Renal pelvis (tissue), 4 donors: Measurements from ENCODE around the gene ETS1. TPM values are rescaled to one million over a fixed set of nuclear protein-coding genes. Genes with fewer than 3 reads are reported as not detected.

Experiments
- DNase-seq: peaks from one replicate; pipeline ENCODE4 v3.0.0-alpha.2; 2013
- polyA plus RNA-seq, 3 donors: library from polyadenylated mRNA; unstranded; fragments of 120-200 nt; gene quantifications; one replicate each; pipeline ENCODE4 v1.2.1, GENCODE V29; 2013; ENCODE audit not compliant: insufficient read length in 3 of 3

The ETS1 gene
- polyA plus RNA-seq, 3 donors = 64.4 to 68.6 (median 66.8) TPM

DNA sequence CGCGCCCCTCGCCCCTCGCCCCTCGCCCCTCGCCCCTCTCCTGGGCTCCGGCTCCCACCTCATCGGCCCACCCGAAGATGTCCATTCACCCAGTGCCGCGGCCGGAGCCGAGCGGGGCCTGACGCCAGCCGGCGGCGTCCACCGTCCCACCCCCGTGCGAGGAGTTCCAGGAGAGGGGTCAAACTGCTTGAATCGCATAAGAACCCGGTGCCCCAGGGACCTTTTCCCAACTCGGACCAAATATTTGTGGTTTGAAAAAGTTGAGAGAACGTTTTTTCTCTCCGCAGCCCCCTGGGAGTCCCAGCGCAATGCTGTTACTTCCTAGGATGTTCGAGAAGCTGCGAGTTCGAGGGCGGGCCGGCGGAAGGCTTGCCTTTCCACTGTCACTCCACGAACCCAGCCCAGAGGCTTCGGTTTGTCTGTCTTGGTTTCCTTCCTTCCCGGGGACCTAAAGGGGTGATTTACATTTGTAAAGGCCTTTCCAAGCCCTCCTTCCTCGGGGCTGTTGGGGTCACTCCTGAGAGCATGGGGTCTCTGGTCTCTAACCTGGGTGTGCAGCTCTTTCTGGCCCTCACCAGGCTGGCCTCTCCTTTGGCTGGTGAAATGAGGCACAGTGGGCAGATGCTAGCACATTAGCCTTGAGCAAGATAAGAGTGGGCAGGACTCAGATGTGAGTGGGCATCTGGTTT, 38.0 kb downstream of the ETS1 start:
- DNase-seq = peak; percentile 70

DNA sequence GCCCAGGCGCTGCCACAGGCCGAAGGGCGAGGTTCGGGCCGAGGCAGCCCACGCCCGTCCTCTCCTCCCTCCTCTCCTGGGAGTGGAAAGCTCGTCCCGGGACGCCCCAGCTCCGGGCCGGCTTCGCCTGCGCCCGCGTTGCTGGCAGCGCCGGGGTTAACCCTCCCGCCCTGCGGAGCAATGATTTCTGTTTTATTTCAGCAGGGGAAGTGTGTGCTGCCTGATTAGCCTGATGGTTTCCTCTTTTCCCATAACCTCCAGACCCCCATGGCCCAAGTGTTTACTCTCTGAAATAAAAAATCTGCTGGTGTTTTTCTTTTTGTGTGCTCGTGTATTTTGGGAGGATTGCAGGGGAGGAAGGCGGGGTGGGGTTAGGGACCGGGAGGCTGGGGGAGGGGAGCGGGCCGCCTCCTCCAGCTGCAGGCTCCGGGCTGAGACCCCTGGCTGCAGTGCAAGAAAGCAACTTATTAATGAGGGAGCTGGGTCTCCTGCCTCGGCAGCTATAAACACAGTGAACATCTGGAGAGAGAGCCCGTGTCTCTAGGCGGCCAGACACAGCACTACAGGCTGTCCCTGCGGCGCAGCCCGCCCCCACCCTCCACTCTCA, 38.6 kb downstream of the ETS1 start:
- peak; percentile 88 for DNase-seq

GRCh38 chr11:128547946-128548648, 39.3 kb downstream of the ETS1 start:
- DNase-seq = no peak

GRCh38 chr11:128546916-128547315, 40.4 kb downstream of the ETS1 start:
- no peak for DNase-seq

- peak; percentile 58 for DNase-seq
These were observed 42.8 kb downstream of the ETS1 start for GRCh38 chr11:128544471-128545051.

DNA sequence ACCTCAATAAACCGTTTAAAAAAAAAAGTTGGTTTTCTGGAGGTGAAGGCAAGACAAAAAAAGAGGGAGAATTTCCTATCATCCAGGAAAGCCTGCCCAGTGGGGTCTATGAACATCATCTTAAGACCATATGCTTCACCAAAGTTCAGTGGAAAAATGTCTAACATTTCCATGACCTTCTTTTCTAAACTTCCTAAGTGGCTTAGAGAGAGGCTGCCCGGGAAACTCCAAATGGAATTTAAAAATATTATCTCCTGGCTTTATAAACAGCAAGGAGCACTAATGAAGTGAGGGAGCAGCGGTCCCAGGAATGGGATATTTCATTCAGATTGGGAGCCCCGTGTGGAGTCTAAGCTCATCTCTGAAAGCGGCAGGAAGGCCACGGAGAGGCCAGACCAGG, 46.9 kb downstream of the ETS1 start:
- DNase-seq = no peak

- DNase-seq = no peak
These were observed 50.9 kb downstream of the ETS1 start for GRCh38 chr11:128536506-128536905.

DNA sequence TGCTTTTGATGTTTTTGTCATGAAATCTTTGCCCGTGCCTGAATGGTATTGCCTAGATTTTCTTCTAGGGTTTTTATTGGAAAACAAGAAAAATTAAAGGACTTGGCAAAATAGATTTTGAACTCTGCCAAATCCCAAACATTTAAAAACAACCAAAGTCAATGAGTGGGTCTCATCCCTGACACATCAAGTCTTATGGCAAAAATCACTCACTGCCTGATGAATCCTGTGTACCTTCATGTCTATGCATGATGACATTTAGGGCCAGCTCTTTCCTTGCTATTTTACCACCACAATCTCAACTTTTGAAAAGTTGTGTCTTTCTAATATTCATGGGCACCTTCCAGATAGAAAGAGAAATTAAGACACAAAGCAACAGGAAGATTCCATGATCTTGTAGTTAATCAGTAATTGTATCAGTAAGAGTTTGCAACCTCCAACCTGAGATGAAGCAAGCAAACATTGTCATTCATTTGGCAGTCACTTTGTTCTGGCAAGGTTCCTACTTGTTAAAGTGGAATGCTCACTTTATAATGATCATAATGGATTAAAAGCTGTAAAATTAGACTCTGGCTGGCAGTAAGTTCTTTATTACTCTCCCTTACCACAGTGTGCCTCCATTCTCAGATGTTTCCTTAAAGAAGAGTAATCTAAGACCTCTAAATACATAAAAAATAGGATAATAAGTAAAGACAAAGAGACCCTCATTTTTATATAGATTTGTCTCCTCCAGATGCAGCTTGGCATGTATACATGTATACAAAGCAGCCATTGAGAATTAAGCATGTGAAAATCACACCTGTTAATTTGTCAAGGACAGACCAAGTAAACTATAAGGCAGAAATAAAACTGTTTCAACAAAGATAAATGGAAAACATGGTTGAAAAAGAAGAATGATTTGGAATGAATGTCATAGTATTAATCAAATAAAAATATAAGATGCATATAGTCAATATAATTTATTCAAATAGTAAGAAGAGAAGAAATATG, 51.6 kb downstream of the ETS1 start:
- DNase-seq = no peak

- DNase-seq = no peak
These were observed 53.9 kb downstream of the ETS1 start for GRCh38 chr11:128533472-128533871.

GRCh38 chr11:128532572-128533091, 54.7 kb downstream of the ETS1 start:
- DNase-seq = no peak

DNA sequence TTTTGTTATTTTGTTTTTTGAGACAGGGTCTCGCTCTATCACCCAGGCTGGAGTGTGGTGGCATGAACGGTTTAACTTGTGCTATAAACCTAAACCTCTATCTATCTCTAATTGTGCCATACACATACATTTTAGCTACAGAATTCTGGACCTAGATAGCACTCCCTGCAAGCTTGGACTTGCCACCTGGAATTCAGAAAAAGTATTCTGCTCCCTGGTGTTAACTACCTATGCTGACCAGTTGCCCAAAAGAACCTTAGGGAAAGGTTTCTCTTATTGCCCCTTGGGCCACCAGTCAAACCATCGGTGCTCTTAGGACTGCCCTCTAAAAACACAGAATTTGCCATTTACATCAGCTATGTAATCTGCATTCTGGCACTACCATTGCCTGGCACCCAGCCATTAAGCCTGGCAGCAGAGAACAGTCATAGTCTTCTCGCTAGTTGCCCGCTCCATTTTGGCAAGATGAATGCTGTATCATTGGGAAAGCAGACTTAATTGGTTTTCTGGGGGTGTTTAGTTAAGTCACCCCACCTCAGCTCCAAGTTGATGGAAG, 55.3 kb downstream of the ETS1 start:
- no peak for DNase-seq

DNA sequence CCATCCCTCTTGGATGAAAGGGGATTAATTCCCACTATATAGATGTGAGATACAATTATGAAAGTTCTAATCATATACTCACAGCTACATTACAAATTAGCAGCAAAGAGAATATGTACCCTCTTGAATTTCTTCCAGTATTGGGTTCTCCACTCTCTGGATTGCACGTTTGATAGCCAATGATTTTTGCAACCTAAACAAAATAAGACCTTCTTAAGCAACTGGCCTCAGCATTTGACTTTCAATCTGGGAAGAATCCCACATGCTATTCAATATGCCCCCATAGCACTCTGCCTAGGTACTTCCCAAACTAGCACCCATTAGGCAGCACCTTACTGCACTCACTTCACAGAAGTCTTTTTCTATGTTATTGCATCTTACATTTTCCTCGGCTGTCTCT, 55.8 kb downstream of the ETS1 start:
- DNase-seq = no peak

- no peak for DNase-seq
These were observed 57.0 kb downstream of the ETS1 start for GRCh38 chr11:128530118-128531074.

DNA sequence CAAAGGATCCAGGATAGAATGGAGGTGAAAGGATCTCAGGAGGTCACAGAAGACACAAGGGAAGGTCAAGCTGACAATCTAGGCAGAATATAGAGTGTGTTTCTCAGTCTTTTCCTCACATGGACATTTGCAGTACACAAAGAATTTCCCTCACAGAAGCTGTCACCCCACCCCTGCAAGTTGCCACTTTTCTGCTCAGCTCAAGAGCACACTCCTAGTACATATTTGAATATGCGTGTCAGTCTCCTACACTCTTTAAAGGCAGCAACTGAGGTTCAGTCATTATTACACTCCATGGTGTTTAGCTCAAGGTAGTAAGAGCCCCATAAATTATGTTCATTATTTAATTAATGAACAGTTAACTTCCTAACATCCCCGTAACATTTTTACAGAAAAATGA, 59.1 kb downstream of the ETS1 start:
- no peak for DNase-seq

DNA sequence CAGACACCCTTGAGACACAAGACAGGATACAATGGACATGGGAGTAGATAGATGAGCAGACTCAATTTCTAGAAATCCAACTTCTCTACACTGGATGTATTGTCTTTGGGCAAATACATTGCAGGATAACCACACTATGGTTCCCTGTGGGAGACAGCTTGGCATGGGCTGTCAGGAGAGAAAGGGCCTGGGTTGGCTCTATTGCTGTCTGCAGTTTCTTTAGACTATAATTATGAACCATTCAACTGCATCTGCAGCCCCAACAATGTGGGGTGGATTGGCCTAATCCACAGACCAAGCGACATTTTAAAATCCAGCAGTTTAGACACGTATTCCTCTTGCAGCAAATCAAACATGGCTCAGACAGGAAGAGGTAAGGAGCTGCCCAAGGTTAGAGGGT, 60.3 kb downstream of the ETS1 start:
- no peak for DNase-seq

DNA sequence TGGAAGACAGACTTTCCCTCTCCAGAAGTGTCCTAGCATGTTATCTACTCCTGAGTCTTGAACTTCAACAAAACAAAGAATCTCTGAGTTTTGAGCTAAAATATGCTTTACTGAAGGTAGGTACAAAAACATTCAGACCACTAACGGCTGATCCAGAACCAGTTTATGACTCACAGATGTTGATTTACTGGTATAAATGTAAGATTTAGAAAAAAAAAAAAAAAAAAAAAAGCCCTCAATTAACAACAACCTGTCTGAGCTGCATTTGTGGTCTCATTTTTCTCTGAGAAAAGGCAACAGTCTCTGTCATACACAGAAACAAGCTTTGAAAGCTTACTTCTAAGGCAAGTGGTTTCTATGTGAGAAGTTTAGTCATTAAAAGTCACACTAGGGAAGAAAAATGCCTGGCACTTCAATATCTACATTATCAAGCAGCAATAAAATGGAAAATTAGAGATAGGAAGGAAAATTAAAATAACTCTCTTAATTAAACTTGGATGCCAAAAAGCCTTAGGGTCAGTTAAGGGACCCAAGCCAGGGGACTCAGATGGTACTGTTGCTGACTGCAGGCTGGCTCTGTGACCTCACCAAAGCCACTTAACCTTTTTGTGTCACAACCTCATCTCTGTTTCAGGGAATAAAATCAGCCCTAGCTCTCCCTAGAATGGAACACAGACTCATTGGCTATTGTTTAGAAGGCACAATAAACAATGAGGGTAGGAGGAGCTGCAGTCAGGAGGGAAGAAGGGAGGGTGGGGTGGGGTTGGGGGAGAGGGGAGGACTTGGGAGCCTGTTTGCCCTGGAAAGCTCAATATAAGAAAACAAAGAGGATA, 61.7 kb downstream of the ETS1 start:
- DNase-seq = no peak

- DNase-seq = no peak
These were observed 63.2 kb downstream of the ETS1 start for GRCh38 chr11:128524172-128524571.

- no peak for DNase-seq
These were observed 63.7 kb downstream of the ETS1 start for GRCh38 chr11:128523641-128524040.
